Loucy (cell line): ENCODE measurements around the gene UMODL1.

Source experiments
- H2AFZ ChIP-seq: fragments of 200-600 bp; sonication (generic); 2 replicates; pipeline ENCODE4 v1.6.0; 2016; ENCODE audit warnings: antibody characterized with exemption, mild to moderate bottlenecking, low read length, moderate library complexity
- H3F3A ChIP-seq: fragments of 200-600 bp; 2 replicates; pipeline ENCODE4 v1.6.0; 2016; ENCODE audit warnings: antibody characterized with exemption, low read depth, mild to moderate bottlenecking
- H3K27me3 ChIP-seq: fragments of 200-600 bp; sonication (generic); 2 replicates; pipeline ENCODE4 v1.6.1; 2014; ENCODE audit warnings: low read length, mild to moderate bottlenecking; ENCODE audit not compliant: insufficient read depth, poor library complexity, severe bottlenecking
- H3K36me3 ChIP-seq: fragments of 200-600 bp; sonication (generic); 2 replicates; pipeline ENCODE4 v1.6.1; 2016; ENCODE audit warnings: low read length; ENCODE audit not compliant: insufficient read depth
- H3K4me1 ChIP-seq: fragments of 200-600 bp; sonication (generic); 2 replicates; pipeline ENCODE4 v1.5.1; 2014; ENCODE audit warnings: low read length, mild to moderate bottlenecking; ENCODE audit not compliant: insufficient read depth, poor library complexity, severe bottlenecking
- H3K4me2 ChIP-seq: fragments of 200-600 bp; sonication (generic); 2 replicates; pipeline ENCODE4 v1.6.0; 2014; ENCODE audit warnings: antibody characterized with exemption, low read length, low read depth, mild to moderate bottlenecking; ENCODE audit not compliant: poor library complexity, severe bottlenecking
- H3K4me3 ChIP-seq: fragments of 200-600 bp; sonication (generic); 2 replicates; pipeline ENCODE4 v1.5.1; 2014; ENCODE audit warnings: low read length, mild to moderate bottlenecking, mixed read lengths; ENCODE audit not compliant: poor library complexity, severe bottlenecking
- H3K79me2 ChIP-seq: fragments of 200-600 bp; sonication (generic); 2 replicates; pipeline ENCODE4 v1.6.1; 2014; ENCODE audit warnings: low read length; ENCODE audit not compliant: insufficient read depth
- H3K9ac ChIP-seq: fragments of 200-600 bp; sonication (generic); 2 replicates; pipeline ENCODE4 v1.6.0; 2014; ENCODE audit warnings: mild to moderate bottlenecking, low read depth, low read length, moderate library complexity; ENCODE audit not compliant: poor library complexity, severe bottlenecking
- H3K9me2 ChIP-seq: fragments of 200-600 bp; sonication (generic); replicated peaks from 2 replicates; pipeline ENCODE4 v1.6.1; 2016; ENCODE audit warnings: low read depth, low read length, mixed read lengths
- H3K9me3 ChIP-seq: fragments of 200-600 bp; sonication (generic); 2 replicates; pipeline ENCODE4 v1.6.1; 2014; ENCODE audit warnings: mild to moderate bottlenecking, antibody characterized with exemption, low read length, low read depth; ENCODE audit not compliant: insufficient read depth
- H4K20me1 ChIP-seq: fragments of 200-600 bp; sonication (generic); 2 replicates; pipeline ENCODE4 v1.6.0; 2014; ENCODE audit warnings: antibody characterized with exemption, low read length, mild to moderate bottlenecking; ENCODE audit not compliant: insufficient read depth, poor library complexity, severe bottlenecking
- CTCF ChIP-seq: fragments of 200-600 bp; sonication (generic); conservative IDR thresholded peaks from 2 replicates; pipeline ENCODE4 v1.5.1; 2014; ENCODE audit warnings: mild to moderate bottlenecking, antibody characterized with exemption, low read length
- EZH2phosphoT487 ChIP-seq: fragments of 200-600 bp; IDR thresholded peaks from 2 replicates; pipeline ENCODE4 v1.6.1; 2018; ENCODE audit warnings: antibody characterized with exemption, mild to moderate bottlenecking, moderate library complexity, borderline replicate concordance

The UMODL1 gene

GRCh38 chr21:42038826-42039425 lies 32.2 kb upstream of the UMODL1 start:
- H3K9ac ChIP-seq = no peak overlapping the region
- H3K4me2 ChIP-seq = no peak overlapping the region
- no peak for TF ChIP-seq CTCF
- TF ChIP-seq EZH2phosphoT487 = no peak
- no peaks in the 10 kb centered on the region for H3K9me3 ChIP-seq
- H4K20me1 ChIP-seq = no peaks in the 10 kb centered on the region
- H3K27me3 ChIP-seq = no peaks in the 10 kb centered on the region
- H3K4me3 ChIP-seq = no peak overlapping the region
- no peaks in the 10 kb centered on the region for H3K79me2 ChIP-seq
- no peaks in the 10 kb centered on the region for H3F3A ChIP-seq
- no peaks in the 10 kb centered on the region for H3K9me2 ChIP-seq
- H3K4me1 ChIP-seq = peaks cover 14% of the 10 kb centered on the region
- no peaks in the 10 kb centered on the region for H3K36me3 ChIP-seq
- peak overlapping the region; percentile 11; the same call in 1 of the 2 replicates for H2AFZ ChIP-seq

GRCh38 chr21:42039470-42039901 lies 31.6 kb upstream of the UMODL1 start:
- Histone ChIP-seq H2AFZ (peak overlapping the region; percentile 11; the same call in 1 of the 2 replicates), H3K79me2 (no peaks in the 10 kb centered on the region), H3K4me1 (peaks cover 14% of the 10 kb centered on the region), H3K4me2 (no peak overlapping the region), H4K20me1 (no peaks in the 10 kb centered on the region), H3K36me3 (no peaks in the 10 kb centered on the region), H3K4me3 (no peak overlapping the region), H3K9me2 (no peaks in the 10 kb centered on the region), H3K9me3 (no peaks in the 10 kb centered on the region), H3F3A (no peaks in the 10 kb centered on the region), H3K27me3 (no peaks in the 10 kb centered on the region), H3K9ac (no peak overlapping the region)
- TF ChIP-seq CTCF = no peak

GRCh38 chr21:42039911-42040351 lies 31.2 kb upstream of the UMODL1 start:
- Histone ChIP-seq H3K79me2 (no peaks in the 10 kb centered on the region), H3K4me1 (peaks cover 14% of the 10 kb centered on the region), H3K4me3 (no peak overlapping the region), H3K9me2 (no peaks in the 10 kb centered on the region), H4K20me1 (no peaks in the 10 kb centered on the region), H3F3A (no peaks in the 10 kb centered on the region), H3K9ac (no peak overlapping the region), H3K27me3 (no peaks in the 10 kb centered on the region), H3K36me3 (no peaks in the 10 kb centered on the region), H3K4me2 (no peak overlapping the region), H2AFZ (no peak overlapping the region), H3K9me3 (no peaks in the 10 kb centered on the region)
- TF ChIP-seq CTCF (no peak), EZH2phosphoT487 (no peak)
